ENCODE measurements around the gene EFNA5.

- no peak for TF ChIP-seq CTCF (IDR thresholded peaks at IDR 0.05; ENCODE audit: poor library complexity)
- no peak for TF ChIP-seq EZH2 (IDR thresholded peaks at IDR 0.05; ENCODE audit: borderline replicate concordance)
Observed at GRCh38 chr5:107663697-107664096, 7.0 kb downstream of the EFNA5 start.
